K562 (cell line): Measurements from ENCODE around the gene TMEM217. TPM values are rescaled to one million over a fixed set of nuclear protein-coding genes. Genes with fewer than 3 reads are reported as not detected.
A peak's percentile ranks its signal among the peaks of the same experiment; 100 is the strongest.

Experiments used
- ATAC-seq: fragments of 200-7000 bp; cut with Tn5 transposase; 3 replicates; pipeline ENCODE4 v1.9.1; 2020; ENCODE audit warnings: moderate library complexity
- BruUV-seq: library from RNA; stranded (reverse); fragments of 400-500 nt; replicated peaks from 2 replicates; lab custom pipeline; 2021; lab: Mats Ljungman, UMichigan
- CTCF ChIA-PET: fragments of 300-600 bp; formaldehyde crosslinking; extraction: SDS; loops from one replicate; lab custom pipeline; 2021; ENCODE audit warnings: low intra/inter-chr PET ratio; lab: Yijun Ruan, JAX
- POLR2A ChIA-PET: fragments of 300-600, 350-650 bp; sonication (Branson Sonifier 250); formaldehyde crosslinking; extraction: SDS; loops from one replicate; lab custom pipeline; 2021; ENCODE audit warnings: antibody characterized with exemption, inconsistent platforms; lab: Yijun Ruan, JAX
- DNase-seq, 4 experiments: peaks; one replicate each; pipeline versions ENCODE4 v3.0.0 to v3.0.0-alpha.2; 2011 to 2018; ENCODE audit warnings: low spot score in 3 of 4, mixed read lengths in 3 of 4; ENCODE audit errors: extremely low read depth in 1 of 4
- FAIRE-seq: peaks from 2 replicates; lab custom pipeline; 2011; peaks lifted over from hg19 to GRCh38; lab: Jason Lieb, UNC
- H2AFZ ChIP-seq: 2 replicates; pipeline ENCODE4 v1.6.0; 2011; ENCODE audit warnings: low read depth, low read length, control low read depth, inconsistent platforms
- H3K27ac ChIP-seq: fragments of 200-600 bp; 3 replicates; pipeline ENCODE4 v1.8.0; 2011; ENCODE audit warnings: low read depth, mild to moderate bottlenecking, control low read depth, inconsistent platforms, low read length, moderate library complexity, mixed read lengths; ENCODE audit errors: extremely low read depth
- H3K27me3 ChIP-seq, 2 experiments: fragments of 300-600 bp in 1 of 2; 2 replicates in 1 of 2; 3 replicates in 1 of 2; pipeline versions ENCODE4 v1.6.0 to v1.8.0; 2011; ENCODE audit warnings: inconsistent platforms in 2 of 2, low read length in 2 of 2, mild to moderate bottlenecking in 1 of 2, mixed read lengths in 1 of 2, moderate library complexity in 1 of 2; ENCODE audit not compliant: control insufficient read depth in 2 of 2, insufficient read depth in 2 of 2
- H3K36me3 ChIP-seq: fragments of 300-600 bp; 3 replicates; pipeline ENCODE4 v1.8.0; 2011; ENCODE audit warnings: mild to moderate bottlenecking, low read length, inconsistent platforms; ENCODE audit not compliant: control insufficient read depth, insufficient read depth
- H3K4me1 ChIP-seq, 2 experiments: fragments of 200-600 bp in 1 of 2; replicated peaks in 1 of 2; 2 replicates in 1 of 2; 3 replicates in 1 of 2; pipeline versions ENCODE4 v1.5.1 to v1.8.0; 2011; ENCODE audit warnings: inconsistent platforms in 2 of 2, low read length in 2 of 2, mild to moderate bottlenecking in 1 of 2, mixed read lengths in 1 of 2, moderate library complexity in 1 of 2; ENCODE audit not compliant: control insufficient read depth in 2 of 2, insufficient read depth in 2 of 2
- H3K4me2 ChIP-seq: 2 replicates; pipeline ENCODE4 v1.6.1; 2011; ENCODE audit warnings: low read length, control low read depth, inconsistent platforms, mixed read lengths; ENCODE audit not compliant: insufficient read depth
- H3K4me3 ChIP-seq: fragments of 200-600 bp; sonication (generic), shearing (Covaris generic); 2 replicates; pipeline ENCODE4 v1.5.1; 2016; ENCODE audit warnings: control low read depth, inconsistent platforms
- H3K79me2 ChIP-seq: fragments of 200-600 bp; 3 replicates; pipeline ENCODE4 v1.8.0; 2011; ENCODE audit warnings: low read length, inconsistent platforms; ENCODE audit not compliant: control insufficient read depth, insufficient read depth
- H3K9ac ChIP-seq, 2 experiments: 2 replicates each; pipeline versions ENCODE4 v1.6.0 to v1.6.1; 2011; ENCODE audit warnings: low read depth in 2 of 2, low read length in 2 of 2, control low read depth in 1 of 2, inconsistent platforms in 1 of 2, mild to moderate bottlenecking in 1 of 2, mixed read lengths in 1 of 2; ENCODE audit not compliant: insufficient read depth in 1 of 2
- H3K9me1 ChIP-seq: one replicate; pipeline ENCODE4 v1.6.0; 2011; ENCODE audit warnings: inconsistent platforms, mild to moderate bottlenecking, low read length, moderate library complexity; ENCODE audit not compliant: control insufficient read depth, insufficient read depth
- H3K9me3 ChIP-seq: replicated peaks from 2 replicates; pipeline ENCODE4 v1.5.1; 2011; ENCODE audit warnings: low read depth, low read length, inconsistent platforms; ENCODE audit not compliant: control insufficient read depth, insufficient read depth
- H4K20me1 ChIP-seq: replicated peaks from 2 replicates; pipeline ENCODE4 v1.6.1; 2011; ENCODE audit warnings: low read length, inconsistent platforms, mixed read lengths; ENCODE audit not compliant: control insufficient read depth, insufficient read depth
- ATF7 ChIP-seq: fragments of 450-650 bp; IDR thresholded peaks from 2 replicates; pipeline ENCODE4 v1.7.1; 2014; ENCODE audit warnings: mild to moderate bottlenecking, moderate library complexity
- CBFA2T2 ChIP-seq: fragments of 450-650 bp; conservative IDR thresholded peaks from 2 replicates; pipeline ENCODE4 v1.6.1; 2017; ENCODE audit warnings: mild to moderate bottlenecking
- CBX1 ChIP-seq: sonication (generic); IDR thresholded peaks from 2 replicates; pipeline ENCODE4 v1.6.1; 2016; ENCODE audit warnings: antibody characterized with exemption, low read depth, mild to moderate bottlenecking
- DIDO1 ChIP-seq: fragments of 450-650 bp; IDR thresholded peaks from 2 replicates; pipeline ENCODE4 v1.6.1; 2016; ENCODE audit warnings: low read depth, missing biosample characterization, missing genetic modification characterization
- EZH2 ChIP-seq: IDR thresholded peaks from 2 replicates; pipeline ENCODE4 v1.6.1; 2012; ENCODE audit warnings: low read depth, mild to moderate bottlenecking, inconsistent platforms, low read length, borderline replicate concordance
- FOXM1 ChIP-seq, 2 experiments: fragments of 450-650 bp in 1 of 2; sonication (generic) in 1 of 2; formaldehyde crosslinking in 1 of 2; IDR thresholded peaks; 2 replicates each; pipeline versions ENCODE4 v1.6.1 to v1.9.0; 2017 to 2022; ENCODE audit warnings: low read depth in 2 of 2, mild to moderate bottlenecking in 2 of 2, missing genetic modification reagents in 1 of 2, moderate library complexity in 1 of 2
- L3MBTL2 ChIP-seq: fragments of 450-650 bp; IDR thresholded peaks from 2 replicates; pipeline ENCODE4 v1.6.1; 2016; ENCODE audit warnings: mild to moderate bottlenecking, moderate library complexity
- LARP7 ChIP-seq: fragments of 450-650 bp; IDR thresholded peaks from 2 replicates; pipeline ENCODE4 v1.6.1; 2016
- MXI1 ChIP-seq: IDR thresholded peaks from 2 replicates; pipeline ENCODE4 v1.6.1; 2011; ENCODE audit warnings: low read depth, mild to moderate bottlenecking, improper control_type of control experiment, low read length
- POLR2H ChIP-seq: IDR thresholded peaks from 2 replicates; pipeline ENCODE4 v1.6.1; 2016; ENCODE audit warnings: missing genetic modification characterization, low read depth, mild to moderate bottlenecking, control low read depth, missing compliant biosample characterization, moderate library complexity
- RAD21 ChIP-seq, 2 experiments: fragments of 250-450 bp in 1 of 2; fragments of 450-650 bp in 1 of 2; sonication (Bioruptor Pico) in 1 of 2; formaldehyde crosslinking in 1 of 2; IDR thresholded peaks in 1 of 2; conservative IDR thresholded peaks in 1 of 2; 2 replicates each; pipeline versions ENCODE4 v1.4.0 to v1.8.0; 2020 to 2022; ENCODE audit warnings: mild to moderate bottlenecking in 2 of 2, moderate library complexity in 1 of 2
- SAFB2 ChIP-seq: fragments of 200-400 bp; formaldehyde crosslinking; IDR thresholded peaks from 2 replicates; pipeline ENCODE4 v1.6.1; 2018; ENCODE audit warnings: borderline replicate concordance, low read length, low read depth, moderate library complexity; ENCODE audit not compliant: severe bottlenecking
- ZBED1 ChIP-seq: IDR thresholded peaks from 2 replicates; pipeline ENCODE4 v1.6.1; 2014
- ZNF24 ChIP-seq: fragments of 450-650 bp; IDR thresholded peaks from 2 replicates; pipeline ENCODE4 v1.6.1; 2016
- WGBS: fragments of 100-300 bp; shearing (Covaris generic); methylation state at CpG from one replicate; pipeline ENCODE4 v1.1.6; 2016; ENCODE audit warnings: low coverage, mixed read lengths; ENCODE audit not compliant: insufficient coverage; ENCODE audit errors: missing lambda C conversion rate; 5-methylcytosine and 5-hydroxymethylcytosine counted together
- in situ Hi-C: fragments of 300-500 bp; cut with MboI; formaldehyde crosslinking; loops from 4 replicates; pipeline ENCODE4 v1.15.0; 2018; ENCODE audit warnings: inconsistent platforms, mixed read lengths
- intact Hi-C: fragments of 100-400 bp; cut with micrococcal nuclease; formaldehyde crosslinking; loops from 2 replicates; pipeline ENCODE4 v1.14.2; 2022
- polyA plus RNA-seq, 8 experiments: library from polyadenylated mRNA; depleted of rRNA in 4 of 8; stranded (reverse) in 5 of 8; unstranded in 3 of 8; fragments of >200 nt; fragmentation: Nextera tagmentation in 2 of 8; fragmentation: Illumina TruSeq in 1 of 8; extraction: Ambion mirVana in 2 of 8; extraction: Trizol in 1 of 8; gene quantifications; 2 replicates each; pipeline versions ENCODE4 v1.2.1 to v1.2.3, GENCODE V29; 2011 to 2014; ENCODE audit warnings: inconsistent platforms in 1 of 8, missing spikeins in 1 of 8
- total RNA-seq, 7 experiments: library from RNA; depleted of rRNA in 6 of 7; stranded (reverse); fragments of >200 nt in 6 of 7; fragmentation: Illumina TruSeq in 2 of 7; extraction: Trizol in 2 of 7; gene quantifications; 2 replicates each; pipeline versions ENCODE4 v1.2.1 to v1.2.3, GENCODE V29; 2011 to 2021; ENCODE audit warnings: low replicate concordance in 1 of 7
- TF ChIP-seq, protein P1 (sequence below), 3 experiments: IDR thresholded peaks in 2 of 3; conservative IDR thresholded peaks in 1 of 3; 2 replicates each; pipeline ENCODE4 v1.5.1; 2011 to 2012; ENCODE audit warnings: low read length in 3 of 3, mild to moderate bottlenecking in 3 of 3, control low read depth in 2 of 3, improper control_type of control experiment in 1 of 3, inconsistent platforms in 1 of 3, low read depth in 1 of 3, mixed read lengths in 1 of 3, moderate library complexity in 1 of 3; ENCODE audit not compliant: insufficient read depth in 2 of 3
- TF ChIP-seq, protein P2 (sequence below): fragments of 200-800 bp; sonication (Bioruptor generic); IDR thresholded peaks from 2 replicates; pipeline ENCODE4 v1.6.1; 2017; ENCODE audit warnings: missing genetic modification characterization, missing compliant biosample characterization

Gene TMEM217
- total and polyA plus RNA-seq, 9 of the 15 experiments (the other 6 are each of a cell fraction or from before 2014, with no cell fraction given) = 1.3 to 8.0 (median 1.9) TPM

DNA sequence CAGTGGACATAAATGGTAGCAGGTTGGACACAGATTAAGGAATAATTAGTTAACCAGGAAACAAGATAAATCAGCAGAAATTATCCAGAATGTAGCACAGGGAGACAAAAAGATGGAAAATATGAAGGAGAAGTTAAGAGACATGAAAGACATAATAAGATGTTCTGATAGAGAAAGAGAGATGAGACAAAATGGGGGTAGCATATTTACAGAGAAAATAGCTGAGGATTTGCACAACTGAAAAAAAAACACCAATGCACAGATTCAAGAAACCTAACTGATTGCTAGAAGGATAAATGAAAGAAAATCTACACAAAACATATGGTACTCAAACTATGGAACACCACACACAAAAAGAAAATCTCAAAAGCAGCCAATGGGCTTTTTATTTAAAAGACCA, 35.0 kb downstream of the TMEM217 start (continued):
- TF ChIP-seq LARP7 = peak; percentile 57; the same call in 1 of the 2 replicates

DNA sequence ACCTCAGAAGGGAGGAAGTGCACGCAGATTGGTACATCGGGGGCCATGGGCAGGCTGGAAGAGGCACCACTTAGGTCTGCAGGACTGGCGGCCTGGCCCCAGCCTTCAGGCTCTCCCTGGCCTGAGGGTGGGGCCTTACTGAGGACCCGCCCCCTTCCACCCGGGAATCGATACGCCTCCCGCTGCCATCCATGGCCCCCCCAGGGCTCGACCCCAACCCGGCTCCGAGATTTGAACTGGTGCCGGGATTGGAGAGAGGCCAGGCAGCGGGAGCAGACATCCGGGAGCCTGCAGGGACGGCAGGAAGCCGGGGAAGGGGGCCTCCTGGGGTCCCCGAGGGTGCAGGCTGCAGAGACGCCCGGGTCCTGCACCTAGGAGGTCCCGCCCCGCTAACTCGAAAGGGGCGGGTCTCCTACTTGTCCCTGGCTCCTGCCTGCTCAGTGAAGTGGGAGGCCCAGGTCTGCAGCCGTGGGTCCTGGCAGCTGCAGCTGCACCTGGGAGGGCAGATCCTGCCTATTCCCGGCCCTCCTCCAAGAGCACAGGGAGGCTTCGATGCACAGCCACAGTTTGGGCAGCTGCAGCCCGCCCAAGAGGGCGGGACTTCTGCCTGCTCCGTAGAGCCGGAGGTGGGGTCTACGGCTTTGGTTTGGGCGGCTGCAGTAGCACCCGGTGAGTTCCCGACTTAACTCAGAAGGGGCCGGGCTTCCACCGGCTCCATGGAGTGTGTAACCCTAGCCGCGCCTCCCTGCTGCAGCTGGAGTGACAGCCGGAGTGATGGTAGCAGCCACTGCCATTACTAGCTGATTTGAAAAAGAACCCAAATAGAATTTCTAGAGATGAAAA, 35.6 kb downstream of the TMEM217 start:
- no peaks in the 10 kb centered on the region for H3K27me3 ChIP-seq
- FAIRE-seq (peak; percentile 94), DNase-seq (peak; percentile 91 to 95 (median 93)), ATAC-seq (peak; percentile 99)
- BruUV-seq = no TSS peak
- H3K9ac ChIP-seq = peak overlapping the region in 1 of 2 experiments; percentile 90; a peak in 2 of 4 replicates
- no peaks in the 10 kb centered on the region for H3K9me3 ChIP-seq
- no peaks in the 10 kb centered on the region for H3K9me1 ChIP-seq
- peak overlapping the region; percentile 79 for H3K4me2 ChIP-seq
- peaks cover 14 to 22% of the 10 kb centered on the region in 2 experiments; a peak in 4 of 5 replicates for H3K4me1 ChIP-seq
- H4K20me1 ChIP-seq = no peaks in the 10 kb centered on the region
- peak overlapping the region; percentile 96 for H2AFZ ChIP-seq
- intact Hi-C loops = loop anchor here (2.0 kb wide), 2 partner anchors 36 to 92 kb away; partner anchors contain the start of gene TMEM217
- H3K79me2 ChIP-seq = no peaks in the 10 kb centered on the region
- H3K36me3 ChIP-seq = no peaks in the 10 kb centered on the region
- CTCF ChIA-PET = interaction anchor here (0.6 kb wide), 1 partner anchor 67 kb away, joined by 5 read pairs; no protein-coding TSS in a partner anchor
- 3% methylated on average over 38 of the region's 39 CpGs for WGBS
- peak overlapping the region; percentile 52 for H3K4me3 ChIP-seq
- no peak overlapping the region for H3K27ac ChIP-seq
- POLR2A ChIA-PET = interaction anchor here (0.5 to 2.1 kb wide), 10 partner anchors 9 to 136 kb away, joined by 3 to 13 read pairs (median 3); partner anchors contain the start of genes TBC1D22B and TMEM217
- in situ Hi-C loops = no loop called here
- TF ChIP-seq L3MBTL2 (peak; percentile 69; the same call in 1 of the 2 replicates), FOXM1 (IDR thresholded peaks at IDR 0.05; ENCODE audit: low read depth) (no peak), FOXM1 (CRISPR knock-in tag; IDR thresholded peaks at IDR 0.05; ENCODE audit: low read depth) (0 out of 2 replicates have a peak, but pooled peaks have one; percentile 76), ZBED1 (no peak), SAFB2 (no peak), CBX1 (0 out of 2 replicates have a peak, but pooled peaks have one; percentile 23), RAD21 (CRISPR knock-in tag; conservative IDR thresholded peaks at IDR 0.05 in 1 of 2, IDR thresholded peaks at IDR 0.05 in 1 of 2) (peak; percentile 29 to 43; a peak in 3 of 4 replicates), MXI1 (0 out of 2 replicates have a peak, but pooled peaks have one; percentile 43), DIDO1 (no peak), ATF7 (peak; percentile 72; the same call in 1 of the 2 replicates), ZNF24 (no peak), POLR2H (tag) (no peak), EZH2 (no peak), CBFA2T2 (peak; percentile 36; the same call in 1 of the 2 replicates)
- TF ChIP-seq, protein P1, sequence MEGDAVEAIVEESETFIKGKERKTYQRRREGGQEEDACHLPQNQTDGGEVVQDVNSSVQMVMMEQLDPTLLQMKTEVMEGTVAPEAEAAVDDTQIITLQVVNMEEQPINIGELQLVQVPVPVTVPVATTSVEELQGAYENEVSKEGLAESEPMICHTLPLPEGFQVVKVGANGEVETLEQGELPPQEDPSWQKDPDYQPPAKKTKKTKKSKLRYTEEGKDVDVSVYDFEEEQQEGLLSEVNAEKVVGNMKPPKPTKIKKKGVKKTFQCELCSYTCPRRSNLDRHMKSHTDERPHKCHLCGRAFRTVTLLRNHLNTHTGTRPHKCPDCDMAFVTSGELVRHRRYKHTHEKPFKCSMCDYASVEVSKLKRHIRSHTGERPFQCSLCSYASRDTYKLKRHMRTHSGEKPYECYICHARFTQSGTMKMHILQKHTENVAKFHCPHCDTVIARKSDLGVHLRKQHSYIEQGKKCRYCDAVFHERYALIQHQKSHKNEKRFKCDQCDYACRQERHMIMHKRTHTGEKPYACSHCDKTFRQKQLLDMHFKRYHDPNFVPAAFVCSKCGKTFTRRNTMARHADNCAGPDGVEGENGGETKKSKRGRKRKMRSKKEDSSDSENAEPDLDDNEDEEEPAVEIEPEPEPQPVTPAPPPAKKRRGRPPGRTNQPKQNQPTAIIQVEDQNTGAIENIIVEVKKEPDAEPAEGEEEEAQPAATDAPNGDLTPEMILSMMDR (IDR thresholded peaks at IDR 0.05 in 2 of 3, conservative IDR thresholded peaks at IDR 0.05 in 1 of 3; ENCODE audit: insufficient read depth in 2 of 3, low read depth in 1 of 3, low read length in 3 of 3) = peak in 2 of 3 experiments; percentile 14 to 44; a peak in 2 of 6 replicates
- TF ChIP-seq, protein P2, sequence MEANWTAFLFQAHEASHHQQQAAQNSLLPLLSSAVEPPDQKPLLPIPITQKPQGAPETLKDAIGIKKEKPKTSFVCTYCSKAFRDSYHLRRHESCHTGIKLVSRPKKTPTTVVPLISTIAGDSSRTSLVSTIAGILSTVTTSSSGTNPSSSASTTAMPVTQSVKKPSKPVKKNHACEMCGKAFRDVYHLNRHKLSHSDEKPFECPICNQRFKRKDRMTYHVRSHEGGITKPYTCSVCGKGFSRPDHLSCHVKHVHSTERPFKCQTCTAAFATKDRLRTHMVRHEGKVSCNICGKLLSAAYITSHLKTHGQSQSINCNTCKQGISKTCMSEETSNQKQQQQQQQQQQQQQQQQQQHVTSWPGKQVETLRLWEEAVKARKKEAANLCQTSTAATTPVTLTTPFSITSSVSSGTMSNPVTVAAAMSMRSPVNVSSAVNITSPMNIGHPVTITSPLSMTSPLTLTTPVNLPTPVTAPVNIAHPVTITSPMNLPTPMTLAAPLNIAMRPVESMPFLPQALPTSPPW (CRISPR knock-in tag) = peak; percentile 75
